HUES64 (cell line): ENCODE measurements around the gene ASF1B. TPM values are rescaled to one million over a fixed set of nuclear protein-coding genes. Genes with fewer than 3 reads are reported as not detected.
A peak's percentile ranks its signal among the peaks of the same experiment; 100 is the strongest.
"Not testable (repeated sequence)": the region's sequence is repeated elsewhere in the genome, so short reads cannot be mapped to it uniquely, and the experiment has no call there.

Experiments
- H3K27ac ChIP-seq: 2 replicates; pipeline ENCODE4 v1.7.0; 2013; ENCODE audit warnings: low read depth, low read length, inconsistent platforms
- H3K27me3 ChIP-seq: 2 replicates; pipeline ENCODE4 v1.6.1; 2013; ENCODE audit warnings: mild to moderate bottlenecking, low read length; ENCODE audit not compliant: insufficient read depth
- H3K36me3 ChIP-seq: 2 replicates; pipeline ENCODE4 v1.6.1; 2013; ENCODE audit warnings: mild to moderate bottlenecking, low read length; ENCODE audit not compliant: insufficient read depth
- H3K4me1 ChIP-seq: 2 replicates; pipeline ENCODE4 v1.6.1; 2013; ENCODE audit warnings: mild to moderate bottlenecking, low read length, moderate library complexity; ENCODE audit not compliant: insufficient read depth
- H3K4me3 ChIP-seq: 2 replicates; pipeline ENCODE4 v1.5.1; 2013; ENCODE audit warnings: mild to moderate bottlenecking, low read length, moderate library complexity
- H3K9ac ChIP-seq: 2 replicates; pipeline ENCODE4 v1.6.1; 2013; ENCODE audit warnings: mild to moderate bottlenecking, low read depth, low read length
- H3K9me3 ChIP-seq: 2 replicates; pipeline ENCODE4 v1.6.1; 2013; ENCODE audit warnings: low read depth, low read length; ENCODE audit not compliant: insufficient read depth
- WGBS: fragments of 150-250, 120-280 bp; methylation state at CpG from one replicate; pipeline ENCODE4 v1.1.7; 2013; ENCODE audit warnings: missing lambda C conversion rate; 5-methylcytosine and 5-hydroxymethylcytosine counted together
- polyA plus RNA-seq, 2 experiments: library from polyadenylated mRNA; stranded (reverse); fragments of 50-300 nt; gene quantifications; one replicate each; pipeline ENCODE4 v1.2.3, GENCODE V29; 2013

The ASF1B gene
- polyA plus RNA-seq (2013, experiment 1 of 2): 33.9 TPM
- 33.5 TPM for polyA plus RNA-seq (2013, experiment 2 of 2)

- WGBS: under 1% methylated on average over 78 of the region's 78 CpGs
- H3K9ac ChIP-seq: peak within 1 kb of the TSS; percentile 83
- no peaks in the 10 kb centered on the region for H3K9me3 ChIP-seq
- H3K4me3 ChIP-seq: peak within 1 kb of the TSS; percentile 93
- H3K27ac ChIP-seq: peak within 1 kb of the TSS; percentile 92
- no peaks in the 10 kb centered on the region for H3K27me3 ChIP-seq
- H3K36me3 ChIP-seq: peaks cover 5% of the 10 kb centered on the region; the same call in 1 of the 2 replicates
- H3K4me1 ChIP-seq: peaks cover 13% of the 10 kb centered on the region
These were observed at the start of gene ASF1B for GRCh38 chr19:14136509-14137281. Gene ASF1B (minus strand): TSS chr19:14136589. CDS start chr19:14136456, 133 bp downstream.

- H3K27ac ChIP-seq, H3K9me3 ChIP-seq, H3K27me3 ChIP-seq, H3K9ac ChIP-seq, H3K36me3 ChIP-seq, H3K4me1 ChIP-seq, H3K4me3 ChIP-seq: not testable (repeated sequence)
- WGBS: no CpG with 5 or more reads among the region's 1 CpG
These were observed 49.3 kb upstream of the ASF1B start for GRCh38 chr19:14185691-14186090.

GRCh38 chr19:14185158-14185557, 48.8 kb upstream of the ASF1B start:
- no peaks in the 10 kb centered on the region for H3K27me3 ChIP-seq
- H3K9me3 ChIP-seq: no peaks in the 10 kb centered on the region
- no peak overlapping the region for H3K9ac ChIP-seq
- no peak overlapping the region for H3K27ac ChIP-seq
- no peak overlapping the region for H3K4me3 ChIP-seq
- H3K36me3 ChIP-seq: peaks cover 10% of the 10 kb centered on the region; the same call in 1 of the 2 replicates
- H3K4me1 ChIP-seq: no peaks in the 10 kb centered on the region
- WGBS: 96% methylated on average over 5 of the region's 5 CpGs

- Histone ChIP-seq H3K36me3 (peaks cover 4% of the 10 kb centered on the region; the same call in 1 of the 2 replicates), H3K27me3 (no peaks in the 10 kb centered on the region), H3K4me1 (no peaks in the 10 kb centered on the region), H3K4me3 (no peak overlapping the region), H3K9me3 (no peaks in the 10 kb centered on the region), H3K9ac (no peak overlapping the region), H3K27ac (no peak overlapping the region)
- 86% methylated on average over 12 of the region's 14 CpGs for WGBS
These were observed 47.5 kb upstream of the ASF1B start for GRCh38 chr19:14183741-14184350.

GRCh38 chr19:14182476-14182875, 46.1 kb upstream of the ASF1B start:
- H3K36me3 ChIP-seq: peaks cover 17% of the 10 kb centered on the region
- no peaks in the 10 kb centered on the region for H3K9me3 ChIP-seq
- H3K27ac ChIP-seq: no peak overlapping the region
- 95% methylated on average over 7 of the region's 8 CpGs for WGBS
- no peaks in the 10 kb centered on the region for H3K4me1 ChIP-seq
- H3K27me3 ChIP-seq: no peaks in the 10 kb centered on the region
- no peak overlapping the region for H3K4me3 ChIP-seq
- no peak overlapping the region for H3K9ac ChIP-seq

- no peak overlapping the region; the same call in 1 of the 2 replicates for H3K9ac ChIP-seq
- 95% methylated on average over 6 of the region's 6 CpGs for WGBS
- no peak overlapping the region for H3K4me3 ChIP-seq
- H3K36me3 ChIP-seq: peaks cover 22% of the 10 kb centered on the region
- H3K27ac ChIP-seq: no peak overlapping the region
- no peaks in the 10 kb centered on the region for H3K27me3 ChIP-seq
- no peaks in the 10 kb centered on the region for H3K4me1 ChIP-seq
- no peaks in the 10 kb centered on the region for H3K9me3 ChIP-seq
These were observed 45.5 kb upstream of the ASF1B start for GRCh38 chr19:14181906-14182305.

- not testable (repeated sequence) for H3K9ac ChIP-seq, H3K4me1 ChIP-seq, H3K27me3 ChIP-seq, H3K4me3 ChIP-seq, H3K9me3 ChIP-seq, H3K27ac ChIP-seq
- 96% methylated on average over 12 of the region's 12 CpGs for WGBS
- peaks cover 29% of the 10 kb centered on the region for H3K36me3 ChIP-seq
These were observed 44.8 kb upstream of the ASF1B start for GRCh38 chr19:14181199-14181598.

- WGBS: 95% methylated on average over 23 of the region's 23 CpGs
- H3K27ac ChIP-seq: no peak overlapping the region
- H3K9me3 ChIP-seq: no peaks in the 10 kb centered on the region
- no peak overlapping the region for H3K9ac ChIP-seq
- no peaks in the 10 kb centered on the region for H3K27me3 ChIP-seq
- peaks cover 60% of the 10 kb centered on the region for H3K36me3 ChIP-seq
- H3K4me1 ChIP-seq: no peaks in the 10 kb centered on the region
- no peak overlapping the region for H3K4me3 ChIP-seq
These were observed 41.2 kb upstream of the ASF1B start for GRCh38 chr19:14177496-14178074.

GRCh38 chr19:14175351-14175792, 39.0 kb upstream of the ASF1B start:
- H3K36me3 ChIP-seq: peaks cover 79% of the 10 kb centered on the region
- 95% methylated on average over 6 of the region's 6 CpGs for WGBS
- H3K4me3 ChIP-seq: no peak overlapping the region
- H3K4me1 ChIP-seq: no peaks in the 10 kb centered on the region
- no peaks in the 10 kb centered on the region for H3K9me3 ChIP-seq
- no peaks in the 10 kb centered on the region for H3K27me3 ChIP-seq
- no peak overlapping the region for H3K27ac ChIP-seq
- H3K9ac ChIP-seq: no peak overlapping the region

GRCh38 chr19:14174883-14175282, 38.5 kb upstream of the ASF1B start:
- WGBS: 94% methylated on average over 9 of the region's 9 CpGs

GRCh38 chr19:14168993-14169392, 32.6 kb upstream of the ASF1B start:
- H3K9ac ChIP-seq: no peak overlapping the region
- 97% methylated on average over 12 of the region's 12 CpGs for WGBS
- H3K4me3 ChIP-seq: no peak overlapping the region
- no peak overlapping the region for H3K27ac ChIP-seq
- no peaks in the 10 kb centered on the region for H3K27me3 ChIP-seq
- no peaks in the 10 kb centered on the region for H3K4me1 ChIP-seq
- H3K36me3 ChIP-seq: peaks cover 60% of the 10 kb centered on the region
- H3K9me3 ChIP-seq: no peaks in the 10 kb centered on the region

More at GRCh38 chr19:14174883-14175282, 38.5 kb upstream of the ASF1B start:
- Histone ChIP-seq H3K36me3 (peaks cover 84% of the 10 kb centered on the region), H3K9ac (no peak overlapping the region), H3K27ac (no peak overlapping the region), H3K4me1 (no peaks in the 10 kb centered on the region), H3K27me3 (no peaks in the 10 kb centered on the region), H3K9me3 (no peaks in the 10 kb centered on the region), H3K4me3 (no peak overlapping the region)
